MM.1S (cell line): ENCODE measurements around the gene ATP6AP1.
A peak's percentile ranks its signal among the peaks of the same experiment; 100 is the strongest.

Experiments used
- DNase-seq: peaks from one replicate; pipeline ENCODE4 v3.0.0-alpha.2; 2015
- H2AFZ ChIP-seq: fragments of 300-600 bp; sonication (generic); 2 replicates; pipeline ENCODE4 v1.6.0; 2016; ENCODE audit warnings: antibody characterized with exemption, low read length
- H3F3A ChIP-seq: fragments of 300-600 bp; sonication (generic); 2 replicates; pipeline ENCODE4 v1.6.1; 2016; ENCODE audit warnings: mild to moderate bottlenecking, antibody characterized with exemption, low read length, moderate library complexity, mixed read lengths; ENCODE audit not compliant: insufficient read depth
- H3K27ac ChIP-seq: fragments of 300-600 bp; sonication (generic); 2 replicates; pipeline ENCODE4 v1.5.1; 2016; ENCODE audit warnings: mild to moderate bottlenecking, low read length
- H3K27me3 ChIP-seq: fragments of 300-600 bp; sonication (generic); replicated peaks from 2 replicates; pipeline ENCODE4 v1.6.0; 2016; ENCODE audit warnings: low read length; ENCODE audit not compliant: insufficient read depth
- H3K36me3 ChIP-seq: fragments of 300-600 bp; sonication (generic); replicated peaks from 2 replicates; pipeline ENCODE4 v1.6.1; 2016; ENCODE audit warnings: mild to moderate bottlenecking, low read length, mixed read lengths; ENCODE audit not compliant: insufficient read depth
- H3K4me1 ChIP-seq: fragments of 300-600 bp; sonication (generic); 2 replicates; pipeline ENCODE4 v1.6.1; 2016; ENCODE audit warnings: low read length, mixed read lengths
- H3K4me2 ChIP-seq: fragments of 300-600 bp; sonication (generic); 2 replicates; pipeline ENCODE4 v1.6.0; 2016; ENCODE audit warnings: low read depth, low read length
- H3K4me3 ChIP-seq: fragments of 300-600 bp; sonication (generic); 2 replicates; pipeline ENCODE4 v1.5.1; 2016; ENCODE audit warnings: low read length, mixed read lengths
- H3K79me2 ChIP-seq: fragments of 300-600 bp; sonication (generic); 2 replicates; pipeline ENCODE4 v1.6.1; 2016; ENCODE audit warnings: mixed run types, low read length, mixed read lengths
- H3K9ac ChIP-seq: fragments of 300-600 bp; sonication (generic); 2 replicates; pipeline ENCODE4 v1.6.1; 2016; ENCODE audit warnings: low read length, mixed read lengths
- H3K9me2 ChIP-seq: fragments of 300-600 bp; sonication (generic); replicated peaks from 2 replicates; pipeline ENCODE4 v1.6.1; 2016; ENCODE audit warnings: mild to moderate bottlenecking, low read length, mixed read lengths; ENCODE audit not compliant: insufficient read depth
- H3K9me3 ChIP-seq: fragments of 300-600 bp; sonication (generic); replicated peaks from 2 replicates; pipeline ENCODE4 v1.6.1; 2016; ENCODE audit warnings: mild to moderate bottlenecking, low read length, mixed read lengths; ENCODE audit not compliant: insufficient read depth
- H4K20me1 ChIP-seq: fragments of 300-600 bp; sonication (generic); 2 replicates; pipeline ENCODE4 v1.6.1; 2016; ENCODE audit warnings: mild to moderate bottlenecking, low read length, moderate library complexity, mixed read lengths; ENCODE audit not compliant: insufficient read depth
- EZH2 ChIP-seq: fragments of 300-600 bp; sonication (generic); optimal IDR thresholded peaks from 2 replicates; pipeline ENCODE3; 2017; ENCODE audit warnings: low read depth, mild to moderate bottlenecking, antibody characterized with exemption, low read length, mixed read lengths
- EZH2phosphoT487 ChIP-seq: fragments of 300-600 bp; sonication (generic); IDR thresholded peaks from 2 replicates; pipeline ENCODE4 v1.6.1; 2018; ENCODE audit warnings: antibody characterized with exemption, low read length
- TF ChIP-seq, protein P1 (sequence below): fragments of 300-600 bp; sonication (generic); IDR thresholded peaks from 2 replicates; pipeline ENCODE4 v1.5.1; 2016; ENCODE audit warnings: antibody characterized with exemption, low read length, mixed read lengths

ATP6AP1 gene

DNA sequence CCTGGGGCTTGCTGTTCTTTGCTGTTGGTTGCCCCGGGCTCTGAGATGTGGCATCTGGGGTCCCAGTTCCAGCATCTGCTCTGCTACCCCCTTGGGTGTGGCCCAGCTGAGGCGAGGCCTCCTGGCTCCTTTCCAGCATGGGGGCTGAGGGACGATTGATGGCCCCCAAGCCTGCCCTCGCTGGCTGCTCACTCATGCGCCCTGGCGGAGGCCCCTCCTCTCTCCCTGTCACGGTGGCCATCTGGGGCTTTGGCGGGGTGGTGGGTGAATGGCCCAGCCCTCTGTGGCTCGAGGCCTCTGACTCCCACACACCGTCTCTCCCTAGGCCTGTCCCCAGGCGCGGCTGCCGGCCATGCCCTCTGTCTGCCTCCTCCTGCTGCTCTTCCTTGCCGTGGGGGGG lies 31.4 kb downstream of the ATP6AP1 start:
- Histone ChIP-seq H2AFZ (no peak overlapping the region), H3K4me1 (no peaks in the 10 kb centered on the region), H3K9ac (no peak overlapping the region), H3K9me2 (no peaks in the 10 kb centered on the region), H3K27me3 (no peaks in the 10 kb centered on the region), H3K9me3 (no peaks in the 10 kb centered on the region), H3K4me2 (peak overlapping the region; percentile 21; the same call in 1 of the 2 replicates), H3F3A (no peaks in the 10 kb centered on the region), H4K20me1 (no peaks in the 10 kb centered on the region), H3K4me3 (no peak overlapping the region), H3K79me2 (peaks cover 5% of the 10 kb centered on the region; the same call in 1 of the 2 replicates), H3K27ac (no peak overlapping the region), H3K36me3 (no peaks in the 10 kb centered on the region)
- DNase-seq: no peak
- TF ChIP-seq EZH2phosphoT487: no peak
- TF ChIP-seq EZH2: no peak
- TF ChIP-seq, protein P1, sequence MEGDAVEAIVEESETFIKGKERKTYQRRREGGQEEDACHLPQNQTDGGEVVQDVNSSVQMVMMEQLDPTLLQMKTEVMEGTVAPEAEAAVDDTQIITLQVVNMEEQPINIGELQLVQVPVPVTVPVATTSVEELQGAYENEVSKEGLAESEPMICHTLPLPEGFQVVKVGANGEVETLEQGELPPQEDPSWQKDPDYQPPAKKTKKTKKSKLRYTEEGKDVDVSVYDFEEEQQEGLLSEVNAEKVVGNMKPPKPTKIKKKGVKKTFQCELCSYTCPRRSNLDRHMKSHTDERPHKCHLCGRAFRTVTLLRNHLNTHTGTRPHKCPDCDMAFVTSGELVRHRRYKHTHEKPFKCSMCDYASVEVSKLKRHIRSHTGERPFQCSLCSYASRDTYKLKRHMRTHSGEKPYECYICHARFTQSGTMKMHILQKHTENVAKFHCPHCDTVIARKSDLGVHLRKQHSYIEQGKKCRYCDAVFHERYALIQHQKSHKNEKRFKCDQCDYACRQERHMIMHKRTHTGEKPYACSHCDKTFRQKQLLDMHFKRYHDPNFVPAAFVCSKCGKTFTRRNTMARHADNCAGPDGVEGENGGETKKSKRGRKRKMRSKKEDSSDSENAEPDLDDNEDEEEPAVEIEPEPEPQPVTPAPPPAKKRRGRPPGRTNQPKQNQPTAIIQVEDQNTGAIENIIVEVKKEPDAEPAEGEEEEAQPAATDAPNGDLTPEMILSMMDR: no peak

DNA sequence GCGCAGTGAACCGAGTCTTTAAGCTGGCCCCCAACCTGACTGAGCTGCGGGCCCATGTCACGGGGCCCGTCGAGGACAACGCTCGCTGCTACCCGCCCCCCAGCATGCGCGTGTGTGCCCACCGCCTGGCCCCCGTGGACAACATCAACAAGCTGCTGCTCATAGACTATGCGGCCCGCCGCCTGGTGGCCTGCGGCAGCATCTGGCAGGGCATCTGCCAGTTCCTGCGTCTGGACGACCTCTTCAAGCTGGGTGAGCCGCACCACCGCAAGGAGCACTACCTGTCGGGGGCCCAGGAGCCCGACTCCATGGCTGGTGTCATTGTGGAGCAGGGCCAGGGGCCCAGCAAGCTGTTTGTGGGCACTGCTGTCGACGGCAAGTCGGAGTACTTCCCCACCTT lies 31.8 kb downstream of the ATP6AP1 start:
- no peak overlapping the region for H3K27ac ChIP-seq
- H3K36me3 ChIP-seq: no peaks in the 10 kb centered on the region
- no peak for DNase-seq
- no peaks in the 10 kb centered on the region for H3K4me1 ChIP-seq
- H3K9ac ChIP-seq: no peak overlapping the region
- H3K27me3 ChIP-seq: no peaks in the 10 kb centered on the region
- H3K9me3 ChIP-seq: no peaks in the 10 kb centered on the region
- TF ChIP-seq, protein P1: no peak
- TF ChIP-seq EZH2phosphoT487: no peak
- no peak for TF ChIP-seq EZH2
- H3K9me2 ChIP-seq: no peaks in the 10 kb centered on the region
- no peak overlapping the region for H2AFZ ChIP-seq
- peaks cover 5% of the 10 kb centered on the region; the same call in 1 of the 2 replicates for H3K79me2 ChIP-seq
- no peak overlapping the region for H3K4me2 ChIP-seq
- H3K4me3 ChIP-seq: no peak overlapping the region
- no peaks in the 10 kb centered on the region for H3F3A ChIP-seq
- no peaks in the 10 kb centered on the region for H4K20me1 ChIP-seq

DNA sequence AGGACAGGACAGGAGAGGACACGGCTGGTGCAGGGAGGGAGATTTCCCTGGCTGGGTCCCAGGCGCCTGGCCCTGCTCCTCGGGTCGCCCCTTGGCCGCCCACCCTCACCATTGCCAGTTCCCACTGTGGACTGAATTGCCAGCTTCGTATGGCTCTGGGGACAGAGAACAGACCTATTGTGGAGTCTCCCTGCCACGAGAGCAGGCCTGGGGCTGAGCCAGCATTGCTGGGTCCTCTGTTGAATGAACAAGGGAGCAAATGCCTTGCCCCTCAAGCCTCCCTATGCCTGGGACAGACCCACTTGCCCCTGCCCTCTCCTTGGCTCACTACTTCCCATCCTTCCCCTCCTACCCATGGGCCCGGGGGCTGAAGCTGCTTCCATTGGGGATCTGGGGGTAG lies 33.9 kb downstream of the ATP6AP1 start:
- no peak overlapping the region for H3K9ac ChIP-seq
- no peak overlapping the region for H3K27ac ChIP-seq
- H3K36me3 ChIP-seq: no peaks in the 10 kb centered on the region
- no peak for DNase-seq
- no peaks in the 10 kb centered on the region for H3K4me1 ChIP-seq
- H2AFZ ChIP-seq: no peak overlapping the region
- H3K9me3 ChIP-seq: no peaks in the 10 kb centered on the region
- H3K4me2 ChIP-seq: no peak overlapping the region
- H3F3A ChIP-seq: no peaks in the 10 kb centered on the region
- TF ChIP-seq, protein P1: no peak
- no peak for TF ChIP-seq EZH2phosphoT487
- TF ChIP-seq EZH2: no peak
- H3K9me2 ChIP-seq: no peaks in the 10 kb centered on the region
- no peaks in the 10 kb centered on the region for H3K27me3 ChIP-seq
- H4K20me1 ChIP-seq: no peaks in the 10 kb centered on the region
- no peak overlapping the region for H3K4me3 ChIP-seq
- peaks cover 5% of the 10 kb centered on the region; the same call in 1 of the 2 replicates for H3K79me2 ChIP-seq
